ENCODE data around the gene TMEM141.
"Not testable (repeated sequence)": the region's sequence is repeated elsewhere in the genome, so short reads cannot be mapped to it uniquely, and the experiment has no call there.

Gene TMEM141

GRCh38 chr9:136755302-136756133 lies 35.6 kb upstream of the TMEM141 start:
- DNase-seq = not testable (repeated sequence)

- no peak for DNase-seq
These were observed 35.1 kb upstream of the TMEM141 start for GRCh38 chr9:136756134-136756438.

GRCh38 chr9:136756836-136757235 lies 34.3 kb upstream of the TMEM141 start:
- no peak for DNase-seq

- no peak for DNase-seq
These were observed 33.8 kb upstream of the TMEM141 start for GRCh38 chr9:136757328-136757727.

GRCh38 chr9:136757751-136758140 lies 33.4 kb upstream of the TMEM141 start:
- no peak for DNase-seq

GRCh38 chr9:136759001-136759400 lies 32.1 kb upstream of the TMEM141 start:
- no peak for DNase-seq

- DNase-seq = no peak
These were observed 31.5 kb upstream of the TMEM141 start for GRCh38 chr9:136759436-136760325.

- no peak for DNase-seq
These were observed 30.7 kb upstream of the TMEM141 start for GRCh38 chr9:136760424-136760823.

GRCh38 chr9:136760834-136761544 lies 30.2 kb upstream of the TMEM141 start:
- DNase-seq = not testable (repeated sequence)

GRCh38 chr9:136761545-136761981 lies 29.6 kb upstream of the TMEM141 start:
- DNase-seq = no peak

GRCh38 chr9:136762221-136762691 lies 28.9 kb upstream of the TMEM141 start:
- DNase-seq = no peak

- peak; percentile 52 for DNase-seq
These were observed 28.1 kb upstream of the TMEM141 start for GRCh38 chr9:136762915-136763648.

- DNase-seq = no peak
These were observed 27.5 kb upstream of the TMEM141 start for GRCh38 chr9:136763649-136764035.

GRCh38 chr9:136764301-136764891 lies 26.7 kb upstream of the TMEM141 start, which contains the start of gene LCN15:
Gene LCN15 (minus strand): TSS chr9:136764518. CDS start chr9:136764488, 30 bp downstream.
- DNase-seq = no peak

GRCh38 chr9:136765041-136765440 lies 26.1 kb upstream of the TMEM141 start:
- DNase-seq = no peak

GRCh38 chr9:136765745-136766409 lies 25.3 kb upstream of the TMEM141 start:
- DNase-seq = not testable (repeated sequence)

GRCh38 chr9:136766410-136767120 lies 24.6 kb upstream of the TMEM141 start:
- DNase-seq = peak; percentile 65

- DNase-seq = peak; percentile 61
These were observed 21.4 kb upstream of the TMEM141 start for GRCh38 chr9:136769710-136770191.

GRCh38 chr9:136771907-136772415 lies 19.2 kb upstream of the TMEM141 start:
- no peak for DNase-seq

- DNase-seq = no peak
These were observed 17.6 kb upstream of the TMEM141 start for GRCh38 chr9:136773386-136774044.

All from CD4-positive, alpha-beta T cell treated with Interleukin-12 subunit alpha and Interleukin-12 subunit beta, for 1 hour (primary cell).